ENCODE measurements around the gene NTSR1. TPM values are rescaled to one million over a fixed set of nuclear protein-coding genes. Genes with fewer than 3 reads are reported as not detected.
A peak's percentile ranks its signal among the peaks of the same experiment; 100 is the strongest.

The NTSR1 gene
- total RNA-seq, 2 experiments from 2014 or later: not detected

- CTCF ChIA-PET: interaction anchor here (1.2 to 2.2 kb wide), 3 partner anchors 10 to 15 kb away, joined by 3 to 11 read pairs (median 6); partner anchors contain the start of gene MRGBP
- Mint-ChIP-seq H3K4me1 (ENCODE audit: low read depth) (peaks cover 24% of the 10 kb centered on the region), H3K4me3 (peak overlapping the region; percentile 80), H3K36me3 (peaks cover 18% of the 10 kb centered on the region), H3K9me3 (no peaks in the 10 kb centered on the region), H3K27me3 (no peaks in the 10 kb centered on the region), H3K27ac (peak overlapping the region; percentile 23)
- intact Hi-C loops (cut with micrococcal nuclease): no loop called here
- POLR2A ChIA-PET: no interaction called here
- no peak for DNase-seq
Observed at GRCh38 chr20:62806383-62807050, 97.9 kb downstream of the NTSR1 start.

DNA sequence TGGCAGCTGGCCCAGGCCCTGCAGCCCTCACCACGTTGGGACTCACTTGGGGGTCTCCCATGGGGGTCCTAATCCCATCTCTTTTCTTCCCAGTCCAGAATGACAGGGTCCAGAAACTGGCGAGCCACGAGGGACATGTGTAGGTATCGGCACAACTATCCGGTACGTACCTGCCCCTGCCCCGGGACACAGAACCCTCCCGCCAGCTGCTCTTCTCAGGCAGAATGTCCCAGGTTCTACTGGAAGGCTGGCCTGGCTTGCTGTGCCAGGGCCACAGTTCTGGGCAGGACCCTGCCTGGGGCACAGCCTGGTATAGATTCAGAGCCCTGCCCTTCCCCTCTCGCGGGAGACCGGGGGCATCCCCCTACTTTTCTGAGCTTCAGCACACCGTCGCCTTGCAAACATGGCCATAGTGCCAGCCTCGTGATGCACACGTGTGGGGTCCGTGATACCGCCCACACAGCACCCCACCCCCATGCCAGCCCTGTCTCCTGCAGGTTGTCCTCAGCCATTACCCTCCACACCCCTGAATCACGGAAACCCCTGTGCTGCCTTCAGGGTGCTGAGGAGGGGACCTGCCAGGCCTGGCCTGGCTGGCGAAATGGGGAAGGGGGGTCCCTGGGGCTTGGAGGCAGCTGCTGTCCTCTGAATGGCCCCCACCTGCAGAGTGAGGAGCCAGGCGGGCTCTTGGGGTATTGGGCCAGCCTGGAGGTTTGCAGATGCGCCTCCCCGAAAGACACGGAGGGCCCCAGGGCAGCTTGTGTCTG is 99.0 kb downstream of the NTSR1 start:
- POLR2A ChIA-PET: interaction anchor here (1.3 kb wide), 1 partner anchor 164 kb away, joined by 3 read pairs; no protein-coding TSS in a partner anchor
- DNase-seq: no peak
- CTCF ChIA-PET: interaction anchor here (0.6 to 2.5 kb wide), 24 partner anchors 9 to 507 kb away, joined by 3 to 11 read pairs (median 4); partner anchors contain the start of genes COL9A3, GID8, MRGBP and SLCO4A1
- Mint-ChIP-seq H3K36me3 (peaks cover 19% of the 10 kb centered on the region), H3K9me3 (no peaks in the 10 kb centered on the region), H3K27ac (no peak overlapping the region), H3K27me3 (no peaks in the 10 kb centered on the region), H3K4me3 (no peak overlapping the region), H3K4me1 (ENCODE audit: low read depth) (peaks cover 24% of the 10 kb centered on the region)
- intact Hi-C loops (cut with micrococcal nuclease): no loop called here

- Mint-ChIP-seq H3K36me3 (peaks cover 19% of the 10 kb centered on the region), H3K4me1 (ENCODE audit: low read depth) (peaks cover 24% of the 10 kb centered on the region), H3K27me3 (no peaks in the 10 kb centered on the region), H3K27ac (no peak overlapping the region), H3K4me3 (no peak overlapping the region), H3K9me3 (no peaks in the 10 kb centered on the region)
- ChIA-PET POLR2A (interaction anchor here (1.3 kb wide), 1 partner anchor 165 kb away, joined by 3 read pairs; no protein-coding TSS in a partner anchor), CTCF (interaction anchor here (0.6 to 2.5 kb wide), 31 partner anchors 8 to 508 kb away, joined by 3 to 11 read pairs (median 3); partner anchors contain the start of genes COL9A3, GID8, MRGBP and SLCO4A1)
- peak; percentile 80 for DNase-seq
- intact Hi-C loops (cut with micrococcal nuclease): no loop called here
Observed at GRCh38 chr20:62808211-62808865, 99.7 kb downstream of the NTSR1 start.

DNA sequence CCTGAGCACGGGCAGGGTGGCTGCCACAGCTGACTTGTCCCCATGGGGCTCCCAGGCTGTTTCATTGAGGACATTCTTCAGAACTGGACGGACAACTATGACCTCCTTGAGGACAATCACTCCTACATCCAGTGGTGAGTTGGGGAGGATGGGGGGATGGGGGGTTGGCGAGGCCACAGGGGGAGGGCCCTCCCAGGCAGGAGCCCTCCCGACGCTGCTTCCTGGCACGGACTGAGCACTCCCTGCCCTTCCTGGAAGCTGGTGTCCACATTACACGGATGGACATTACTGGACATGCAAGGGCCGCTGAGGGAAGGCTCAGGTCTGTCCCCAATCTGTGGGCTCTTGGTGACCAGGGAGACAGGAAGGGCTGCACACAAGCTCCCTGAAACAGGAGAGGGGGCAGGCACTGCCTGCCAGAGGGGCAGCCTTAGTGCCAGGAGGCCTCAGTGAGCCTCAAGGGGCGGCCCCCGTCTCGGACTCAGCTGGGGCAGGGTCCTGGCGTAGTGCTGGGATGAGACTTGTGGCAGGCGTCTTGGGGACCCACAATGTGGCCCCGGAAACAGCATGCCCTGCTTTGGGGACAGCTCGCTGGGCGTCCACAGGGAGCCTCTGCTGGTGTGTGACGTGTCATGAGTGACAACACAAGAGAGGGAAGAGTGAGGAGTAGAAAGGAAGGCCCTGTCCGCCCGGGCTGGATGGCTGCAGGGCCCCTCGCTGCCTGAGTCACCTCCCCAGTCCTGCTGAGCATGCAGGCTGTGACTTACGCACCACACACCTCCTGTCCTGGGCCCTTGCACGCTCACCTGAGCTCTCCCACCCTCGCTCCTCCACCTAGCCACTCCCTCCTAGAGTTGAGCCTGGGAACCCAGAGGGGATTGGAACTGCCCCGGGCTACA is 101.1 kb downstream of the NTSR1 start:
- CTCF ChIA-PET: interaction anchor here (2.5 kb wide), 1 partner anchor 193 kb away, joined by 11 read pairs; no protein-coding TSS in a partner anchor
- POLR2A ChIA-PET: no interaction called here
- no peak for DNase-seq
- peaks cover 3% of the 10 kb centered on the region for H3K27me3 Mint-ChIP-seq
- H3K36me3 Mint-ChIP-seq: peaks cover 19% of the 10 kb centered on the region
- intact Hi-C loops (cut with micrococcal nuclease): no loop called here
- peaks cover 23% of the 10 kb centered on the region for H3K4me1 Mint-ChIP-seq (ENCODE audit: low read depth)
- H3K9me3 Mint-ChIP-seq: no peaks in the 10 kb centered on the region
- no peak overlapping the region for H3K27ac Mint-ChIP-seq
- no peak overlapping the region for H3K4me3 Mint-ChIP-seq

- CTCF ChIA-PET: no interaction called here
- no peaks in the 10 kb centered on the region for H3K9me3 Mint-ChIP-seq
- H3K27ac Mint-ChIP-seq: no peak overlapping the region
- H3K27me3 Mint-ChIP-seq: peaks cover 17% of the 10 kb centered on the region
- POLR2A ChIA-PET: interaction anchor here (1.2 kb wide), 1 partner anchor 15 kb away, joined by 3 read pairs; the partner anchor contains the start of gene MRGBP
- intact Hi-C loops (cut with micrococcal nuclease): no loop called here
- peaks cover 19% of the 10 kb centered on the region for H3K36me3 Mint-ChIP-seq
- no peak overlapping the region for H3K4me3 Mint-ChIP-seq
- peaks cover 24% of the 10 kb centered on the region for H3K4me1 Mint-ChIP-seq (ENCODE audit: low read depth)
- no peak for DNase-seq
Observed at GRCh38 chr20:62811320-62811719, 102.7 kb downstream of the NTSR1 start.

- no peak for DNase-seq
- Mint-ChIP-seq H3K4me1 (ENCODE audit: low read depth) (peaks cover 22% of the 10 kb centered on the region), H3K36me3 (peaks cover 19% of the 10 kb centered on the region), H3K27me3 (peaks cover 18% of the 10 kb centered on the region), H3K27ac (no peak overlapping the region), H3K9me3 (no peaks in the 10 kb centered on the region), H3K4me3 (no peak overlapping the region)
- intact Hi-C loops (cut with micrococcal nuclease): no loop called here
- POLR2A ChIA-PET: interaction anchor here (0.5 to 1.2 kb wide), 2 partner anchors 16 to 689 kb away, joined by 3 read pairs; partner anchors contain the start of genes LSM14B and MRGBP
- CTCF ChIA-PET: no interaction called here
Observed at GRCh38 chr20:62811720-62812119, 103.1 kb downstream of the NTSR1 start.

Other genes starting within 250 kb of the NTSR1 start
- gene GATA5, start 232.8 kb upstream of the NTSR1 start, total RNA-seq: not detected
- gene SLCO4A1, start 66.3 kb upstream of the NTSR1 start, total RNA-seq: 10 to 100 TPM; 29.6 to 30.7 TPM
- gene MRGBP, start 87.6 kb downstream of the NTSR1 start, total RNA-seq: 10 to 100 TPM; 10.6 to 10.8 TPM
- 10 to 100 TPM; 35.0 to 39.0 TPM for gene OGFR, start 96.0 kb downstream of the NTSR1 start, total RNA-seq
- gene COL9A3, start 108.2 kb downstream of the NTSR1 start, total RNA-seq: not detected
- gene TCFL5, start 153.0 kb downstream of the NTSR1 start, total RNA-seq: 1 to 10 TPM; 4.7 to 5.0 TPM
- gene DIDO1, start 217.7 kb downstream of the NTSR1 start, total RNA-seq: 10 to 100 TPM; 46.6 to 48.4 TPM
- gene GID8, start 229.3 kb downstream of the NTSR1 start, total RNA-seq: 10 to 100 TPM; 33.9 to 34.8 TPM
- gene SLC17A9, start 243.9 kb downstream of the NTSR1 start, total RNA-seq: 1 to 10 TPM; 9.5 to 9.7 TPM

Data from activated CD4-positive, alpha-beta memory T cell treated with anti-CD3 and anti-CD28 coated beads for 36 hours (primary cell).